NAMALWA (cell line): ENCODE measurements around the gene KCNMA1.

Experiments
- DNase-seq: peaks from one replicate; pipeline ENCODE4 v3.0.0-alpha.2; 2015; ENCODE audit warnings: low spot score

KCNMA1 gene

DNA sequence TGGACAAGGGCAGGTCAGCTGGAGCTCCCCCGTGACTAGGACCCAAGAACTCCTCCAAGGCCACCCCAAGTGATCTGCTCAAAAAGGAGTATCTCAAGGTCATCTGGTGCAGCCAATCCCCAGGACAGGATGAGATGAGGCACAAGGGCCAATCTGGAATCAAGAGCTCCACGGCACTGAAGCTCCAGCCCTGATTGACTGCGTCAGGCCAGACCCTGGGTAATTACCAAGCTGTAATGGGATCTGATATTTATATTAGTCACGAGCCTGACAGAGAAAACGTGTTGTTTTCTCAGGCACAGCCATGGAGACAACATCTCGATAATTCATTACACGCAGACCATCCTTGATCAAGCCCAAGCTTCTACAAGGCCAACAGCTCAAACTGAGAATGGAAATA lies 4.2 kb downstream of the KCNMA1 start:
- no peak for DNase-seq

- no peak for DNase-seq
Observed at GRCh38 chr10:77631241-77631640, 6.4 kb downstream of the KCNMA1 start.

DNA sequence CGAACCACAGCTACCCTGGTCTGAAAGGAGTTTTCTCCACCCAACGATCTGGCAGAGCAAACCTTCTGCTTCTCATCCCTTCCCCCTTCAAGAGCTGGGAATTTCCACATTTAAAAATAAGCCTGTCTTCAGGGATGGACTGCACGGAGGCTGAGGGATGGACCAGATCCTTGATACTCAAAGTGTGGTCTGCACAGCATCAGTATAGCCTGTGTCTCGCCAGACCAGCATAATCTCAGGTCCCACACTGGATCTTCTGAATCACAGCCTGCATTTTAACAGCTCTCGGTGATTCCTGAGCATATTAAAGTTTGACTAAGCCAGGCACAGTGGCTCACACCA lies 7.1 kb downstream of the KCNMA1 start:
- no peak for DNase-seq

DNA sequence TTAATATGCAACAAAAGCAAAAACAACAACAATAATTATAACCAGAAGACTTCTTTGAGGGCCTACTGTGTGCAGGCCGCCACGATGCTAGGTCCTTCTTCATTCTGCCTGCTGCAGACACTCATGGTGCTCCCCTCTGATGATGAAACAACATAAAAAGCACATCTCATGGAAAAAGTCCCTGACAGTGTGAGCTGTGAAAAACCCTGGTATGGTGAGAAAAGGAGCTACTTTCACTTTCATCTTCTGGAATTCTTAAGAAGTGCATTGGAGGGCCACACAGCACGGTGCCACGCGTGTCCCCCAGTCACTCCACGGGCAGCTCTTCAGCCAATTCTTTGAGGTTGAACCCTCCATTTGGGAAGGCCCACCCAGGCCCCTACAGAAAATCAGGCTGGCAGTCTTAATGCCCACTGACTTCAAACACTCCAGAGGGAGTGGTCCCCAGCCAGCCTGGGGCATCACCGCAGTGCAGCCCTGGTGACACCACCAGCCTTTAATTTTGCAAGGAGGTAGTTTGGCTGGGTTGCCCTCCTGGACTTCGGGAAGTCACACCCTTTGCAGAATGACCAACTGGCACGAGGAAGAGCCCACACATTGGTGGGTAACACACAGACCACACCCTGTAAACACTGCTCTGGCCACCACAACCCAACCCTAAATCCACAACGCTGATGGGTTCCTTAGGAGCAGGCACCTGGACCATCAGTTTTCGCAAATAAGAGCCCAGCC lies 7.7 kb downstream of the KCNMA1 start:
- no peak for DNase-seq

DNA sequence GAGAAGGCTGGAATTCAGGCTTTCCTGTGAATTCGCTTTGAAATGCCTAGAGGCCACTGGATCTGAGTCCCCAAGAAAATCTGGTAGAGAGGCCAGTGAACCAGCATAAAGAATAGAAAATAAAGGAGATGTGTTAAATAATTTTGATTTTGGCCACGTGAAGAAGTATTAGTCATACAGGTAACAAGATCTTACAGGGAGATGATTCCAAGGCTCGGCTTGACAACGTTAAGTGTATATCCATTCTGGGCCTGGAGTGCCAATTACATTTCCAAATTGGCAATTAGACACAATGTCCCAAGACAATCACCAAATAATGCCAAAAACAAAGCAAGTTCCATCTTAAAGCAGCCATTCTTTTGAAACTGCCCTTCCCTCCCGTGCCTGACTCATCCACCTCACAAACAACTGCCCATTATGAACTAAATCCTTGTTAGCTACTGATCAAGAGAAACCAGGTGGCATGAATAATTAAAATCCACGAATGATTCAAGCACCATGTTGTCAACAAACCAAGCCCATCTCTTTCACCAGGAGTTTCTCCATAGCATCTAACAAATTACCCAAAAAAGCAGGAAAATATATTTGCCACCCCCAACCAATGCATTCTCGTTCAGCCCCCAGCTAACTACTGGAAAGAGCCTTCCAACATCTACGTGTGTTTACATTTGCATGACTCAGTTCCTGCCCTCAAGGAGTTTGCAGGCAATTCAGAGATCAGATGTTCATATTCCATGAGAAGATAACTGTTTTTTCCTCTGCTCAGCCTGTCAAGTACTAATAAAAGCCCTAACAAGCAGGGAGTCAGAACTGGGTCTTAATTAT lies 8.5 kb downstream of the KCNMA1 start:
- DNase-seq = no peak

- no peak for DNase-seq
Observed at GRCh38 chr10:77626266-77626935, 11.2 kb downstream of the KCNMA1 start.

- DNase-seq = no peak
Observed at GRCh38 chr10:77625379-77625778, 12.2 kb downstream of the KCNMA1 start.

GRCh38 chr10:77622889-77623291 lies 14.7 kb downstream of the KCNMA1 start:
- peak; percentile 23 for DNase-seq

GRCh38 chr10:77620731-77621130 lies 16.9 kb downstream of the KCNMA1 start:
- no peak for DNase-seq

DNA sequence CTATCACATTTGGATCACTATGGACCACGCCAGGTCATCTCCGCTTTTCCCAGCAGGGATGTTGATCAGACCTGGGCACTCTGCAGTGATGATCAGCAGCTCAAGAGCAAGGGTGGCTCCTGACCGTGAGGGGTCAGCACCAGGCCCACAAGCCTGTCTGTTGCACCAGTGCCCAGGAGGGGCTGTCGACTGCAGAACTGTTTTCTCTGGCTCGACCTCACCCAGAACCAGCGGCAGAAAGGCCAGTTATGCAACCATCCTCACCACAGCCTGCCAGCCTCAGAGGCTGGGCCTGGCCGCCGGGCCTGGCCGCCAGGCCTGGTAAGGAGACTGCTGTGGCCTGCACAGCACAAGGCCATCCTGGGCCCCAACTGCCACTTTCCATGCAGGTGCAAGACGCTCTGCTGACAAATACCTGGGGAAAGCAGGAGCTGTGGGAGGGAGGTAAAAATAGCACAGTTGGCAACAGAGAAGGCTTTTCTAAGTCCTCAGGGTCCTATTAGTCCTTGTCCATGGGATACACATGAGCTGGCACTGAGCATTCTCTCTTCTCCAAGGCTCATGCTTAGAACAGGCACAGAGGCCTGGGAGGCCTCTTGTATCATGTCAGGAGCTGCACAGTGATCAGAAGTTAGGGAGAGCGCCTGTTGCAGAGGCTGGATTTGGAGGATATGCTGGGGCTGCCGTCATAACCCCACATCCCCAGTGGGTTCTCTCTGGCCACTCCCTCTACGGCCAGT lies 17.5 kb downstream of the KCNMA1 start:
- no peak for DNase-seq

GRCh38 chr10:77618117-77618516 lies 19.5 kb downstream of the KCNMA1 start:
- no peak for DNase-seq

- DNase-seq = no peak
Observed at GRCh38 chr10:77616766-77617165, 20.8 kb downstream of the KCNMA1 start.

DNA sequence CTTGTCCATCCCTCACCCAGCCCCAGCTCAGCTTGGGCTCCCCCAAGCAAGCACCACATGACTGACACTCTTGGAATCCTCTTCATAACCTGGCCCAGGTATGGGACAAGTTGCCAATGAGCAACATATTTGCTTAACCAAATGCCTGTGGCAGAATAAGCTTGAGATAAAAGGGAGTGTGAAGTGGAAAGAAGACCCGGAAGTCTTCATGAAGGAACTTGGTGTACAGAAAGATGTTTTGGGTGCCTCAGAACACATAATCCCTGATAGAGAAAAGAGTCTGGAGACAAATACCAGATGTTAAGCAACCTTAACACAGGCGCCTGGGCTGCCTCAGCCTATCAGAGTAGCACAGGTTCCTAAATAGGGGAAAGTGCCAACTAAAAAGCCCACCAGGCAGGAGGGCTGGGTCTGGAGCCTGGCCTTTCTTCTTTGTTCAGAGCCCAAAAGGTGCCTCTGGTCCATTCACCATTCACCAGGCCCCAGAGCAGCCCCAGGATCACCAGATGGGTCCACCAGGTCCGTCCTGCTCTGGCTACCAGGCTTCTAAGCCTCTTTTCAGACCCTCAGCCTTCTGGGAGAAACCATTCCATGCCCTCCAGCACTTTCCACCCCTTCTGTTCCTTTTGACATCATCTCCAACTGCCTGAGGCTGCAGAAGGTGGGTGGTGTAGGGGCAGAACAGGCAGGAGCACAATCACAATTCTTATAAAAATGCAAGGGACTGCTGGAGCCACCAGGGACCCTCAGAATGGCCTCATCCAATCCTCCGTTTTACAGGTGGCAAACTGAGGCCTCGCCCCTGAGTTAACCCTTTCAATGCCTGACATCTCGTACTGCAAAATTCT lies 22.6 kb downstream of the KCNMA1 start:
- DNase-seq = no peak

DNA sequence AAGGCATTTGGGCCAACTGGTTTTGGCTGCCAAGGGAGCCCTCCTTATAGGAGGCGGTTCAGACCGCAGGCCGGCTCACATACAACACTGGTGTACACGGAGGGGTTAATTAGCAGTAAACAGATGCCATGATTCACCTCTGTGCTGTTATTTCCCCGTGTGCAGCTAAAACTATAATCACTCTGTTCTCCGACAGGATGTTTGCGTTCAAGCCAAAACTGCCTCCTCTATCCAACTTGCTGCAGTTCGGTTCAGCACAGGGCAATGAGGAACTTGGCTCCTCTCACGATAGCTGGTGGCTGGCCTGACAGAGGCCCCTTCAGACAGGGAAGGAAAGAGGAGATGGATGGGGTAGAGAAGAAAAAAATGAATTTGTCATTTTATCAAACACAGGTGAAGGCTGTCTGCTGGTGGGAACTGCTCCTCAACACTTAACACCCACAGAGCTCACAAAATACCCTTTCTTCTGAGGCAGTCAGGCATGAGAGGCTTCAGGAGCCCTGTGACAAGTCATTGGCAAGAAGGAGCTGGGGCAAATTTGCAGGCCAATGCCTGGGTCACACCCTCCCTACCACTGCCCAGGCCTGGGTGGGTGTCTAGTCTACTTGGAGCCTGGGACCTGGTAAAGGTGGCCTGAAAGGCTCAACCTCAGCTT lies 24.0 kb downstream of the KCNMA1 start:
- DNase-seq = no peak

DNA sequence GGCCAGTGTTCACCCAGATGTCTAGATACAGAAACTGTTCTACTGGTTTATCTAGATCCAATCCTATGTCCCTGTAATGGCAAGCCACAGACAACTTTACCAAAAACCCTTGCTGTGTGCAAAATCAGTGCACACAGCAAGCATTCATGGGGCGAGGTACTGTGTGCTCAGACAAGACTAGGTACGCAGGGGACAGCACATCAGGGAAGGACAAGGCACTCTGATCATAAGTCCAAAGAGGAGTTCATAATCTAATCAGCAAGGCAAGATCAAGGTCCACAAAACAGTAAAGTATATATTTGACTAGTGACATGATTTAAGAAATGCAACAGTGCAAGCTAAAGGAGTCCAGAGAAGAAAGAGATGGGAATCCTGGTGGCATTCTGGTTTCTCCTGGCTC lies 25.9 kb downstream of the KCNMA1 start:
- DNase-seq = no peak

- no peak for DNase-seq
Observed at GRCh38 chr10:77611221-77611620, 26.4 kb downstream of the KCNMA1 start.

DNA sequence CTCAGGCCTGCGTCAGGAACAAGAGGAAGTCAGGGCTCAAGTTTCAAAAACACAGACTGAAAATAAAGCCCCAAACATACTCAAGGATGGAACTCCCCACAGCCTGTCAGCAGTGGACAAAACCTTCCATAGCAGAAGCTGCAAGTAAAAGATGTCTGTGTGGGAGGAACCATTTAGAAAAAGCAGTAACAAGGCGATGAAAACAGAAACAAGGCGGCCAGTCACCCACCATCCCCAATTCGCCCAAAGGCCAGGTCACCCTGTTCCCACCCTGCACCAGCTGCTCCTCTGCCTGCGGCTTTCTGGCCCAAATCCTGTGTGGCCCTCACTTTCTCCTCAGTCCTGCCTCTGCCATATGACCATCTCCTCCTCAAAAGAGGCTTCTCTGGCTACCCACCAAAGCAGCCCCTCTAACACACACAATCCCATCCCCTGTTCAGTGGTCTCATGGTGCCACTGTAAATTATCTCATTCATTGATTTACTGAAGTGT lies 27.8 kb downstream of the KCNMA1 start:
- no peak for DNase-seq

- DNase-seq = no peak
Observed at GRCh38 chr10:77608281-77608680, 29.3 kb downstream of the KCNMA1 start.

GRCh38 chr10:77606751-77607150 lies 30.9 kb downstream of the KCNMA1 start:
- no peak for DNase-seq

DNA sequence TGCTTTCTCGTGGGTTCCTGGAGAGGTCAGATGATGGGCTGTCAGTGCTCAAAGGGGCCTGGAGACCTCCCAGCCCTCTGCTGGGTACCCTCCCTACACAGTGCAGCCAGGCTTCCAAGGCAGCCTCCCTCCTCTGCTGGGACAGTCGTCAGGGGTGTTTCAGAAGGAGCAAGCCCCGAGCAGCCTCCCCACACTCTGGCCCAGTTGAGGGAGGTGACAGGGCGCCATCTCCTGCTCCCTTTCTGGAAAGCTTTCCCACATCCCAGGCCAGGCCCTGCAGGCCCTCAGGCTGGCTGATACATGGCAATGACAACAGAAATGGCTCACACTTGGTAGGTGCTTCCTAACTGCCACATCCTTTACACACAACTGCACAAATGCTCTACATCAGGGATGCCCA lies 32.1 kb downstream of the KCNMA1 start:
- no peak for DNase-seq

- DNase-seq = no peak
Observed at GRCh38 chr10:77604941-77605351, 32.7 kb downstream of the KCNMA1 start.
